ENCODE results near the gene SLC7A10. TPM values are rescaled to one million over a fixed set of nuclear protein-coding genes. Genes with fewer than 3 reads are reported as not detected.

The SLC7A10 gene
- total RNA-seq, 1 experiment from 2014 or later: 2.9 TPM

GRCh38 chr19:33263325-33264023, 37.8 kb upstream of the SLC7A10 start:
- Histone ChIP-seq H3K9me3 (ENCODE audit: control insufficient read depth, low read depth, low read length) (no peaks in the 10 kb centered on the region), H3K4me2 (ENCODE audit: insufficient read depth, insufficient read length, low read length) (no peak overlapping the region), H2BK120ac (ENCODE audit: low read depth, low read length, poor library complexity, severe bottlenecking) (no peak overlapping the region), H3K79me2 (ENCODE audit: insufficient read depth, low read length) (no peaks in the 10 kb centered on the region), H4K8ac (replicated peaks; ENCODE audit: insufficient read length, low read depth, low read length) (no peak overlapping the region), H2BK15ac (ENCODE audit: low read depth, low read length) (no peak overlapping the region), H4K5ac (ENCODE audit: insufficient read length, low read depth, low read length) (no peak overlapping the region), H3K14ac (ENCODE audit: insufficient read depth, low read length) (no peak overlapping the region), H3K4me1 (ENCODE audit: insufficient read depth, low read length) (no peaks in the 10 kb centered on the region; the same call in 1 of the 2 replicates), H2AFZ (ENCODE audit: low read length) (no peak overlapping the region), H3K18ac (ENCODE audit: insufficient read length, low read depth, low read length) (no peak overlapping the region), H2BK5ac (ENCODE audit: insufficient read length, low read length) (no peak overlapping the region), H3K27me3 (ENCODE audit: insufficient read depth, low read length) (no peaks in the 10 kb centered on the region), H3K23ac (ENCODE audit: insufficient read length, low read depth, low read length) (no peak overlapping the region), H4K91ac (ENCODE audit: insufficient read length, low read depth, low read length) (no peak overlapping the region), H2AK5ac (ENCODE audit: insufficient read length, low read length) (no peak overlapping the region), H4K20me1 (ENCODE audit: control insufficient read depth, insufficient read depth, insufficient read length) (no peaks in the 10 kb centered on the region), H2BK20ac (ENCODE audit: low read depth, low read length, poor library complexity, severe bottlenecking) (no peak overlapping the region), H3T11ph (ENCODE audit: low read length) (no peak overlapping the region), H3K27ac (ENCODE audit: insufficient read length, low read depth, low read length) (no peak overlapping the region), H3K23me2 (ENCODE audit: insufficient read length, low read depth, low read length, poor library complexity, severe bottlenecking) (no peaks in the 10 kb centered on the region), H3K79me1 (ENCODE audit: insufficient read depth, low read depth, low read length, poor library complexity, severe bottlenecking) (no peaks in the 10 kb centered on the region), H2BK12ac (ENCODE audit: insufficient read length, low read depth, low read length) (no peak overlapping the region), H3K4ac (ENCODE audit: low read depth, low read length) (no peak overlapping the region), H3K56ac (ENCODE audit: insufficient read length, low read depth, low read length) (no peak overlapping the region), H3K9ac (ENCODE audit: extremely low read depth, insufficient read length, low read length) (no peak overlapping the region)
- Mint-ChIP-seq H3K4me1 (peaks cover 8% of the 10 kb centered on the region in 2 experiments; a peak in 1 of 4 replicates), H3K4me3 (no peak overlapping the region), H3K27ac (no peak overlapping the region), H3K27me3 (ENCODE audit: low read depth) (peaks cover 2% of the 10 kb centered on the region), H3K9me3 (no peaks in the 10 kb centered on the region; a peak in 1 of 5 replicates), H3K36me3 (ENCODE audit: insufficient read depth in 1 of 3, low read depth in 3 of 3) (0 out of 7 replicates have a peak, but pooled peaks cover 0 to 2% (median 0%) of the 10 kb centered on the region in 3 experiments)
- WGBS (ENCODE audit: extremely low coverage, insufficient read length, low lambda C conversion rate): no CpG with 5 or more reads among the region's 25 CpGs
- no peak for DNase-seq
- TF ChIP-seq CTCF (conservative IDR thresholded peaks at IDR 0.05): no peak
